Activated T-helper 17 cell treated with anti-CD3 and anti-CD28 coated beads, Interleukin-2, amount 50 U/mL, for 72 hours (primary cell): ENCODE measurements around the gene OR4E1. TPM values are rescaled to one million over a fixed set of nuclear protein-coding genes. Genes with fewer than 3 reads are reported as not detected.
"Not testable (repeated sequence)": the region's sequence is repeated elsewhere in the genome, so short reads cannot be mapped to it uniquely, and the experiment has no call there.

Experiments
- ATAC-seq: fragments of 150-1000 bp; cut with Tn5 transposase; replicated peaks from 2 replicates; pipeline ENCODE4 v1.10.0; 2021; ENCODE audit warnings: mild to moderate bottlenecking, moderate library complexity
- H3K27ac Mint-ChIP-seq: one replicate; pipeline ENCODE4 v1.8.0; 2022; ENCODE audit warnings: mixed read lengths
- H3K27me3 Mint-ChIP-seq: one replicate; pipeline ENCODE4 v1.8.0; 2022; ENCODE audit warnings: mixed read lengths
- H3K36me3 Mint-ChIP-seq: one replicate; pipeline ENCODE4 v1.8.0; 2022; ENCODE audit warnings: low read depth, mild to moderate bottlenecking, mixed read lengths
- H3K4me1 Mint-ChIP-seq: one replicate; pipeline ENCODE4 v1.8.0; 2022; ENCODE audit warnings: mixed read lengths
- H3K4me3 Mint-ChIP-seq: one replicate; pipeline ENCODE4 v1.8.0; 2022; ENCODE audit warnings: mild to moderate bottlenecking, mixed read lengths
- H3K9me3 Mint-ChIP-seq: one replicate; pipeline ENCODE4 v1.8.0; 2022; ENCODE audit warnings: mixed read lengths
- total RNA-seq, 2 donors: library from RNA; stranded (reverse); gene quantifications; one replicate each; pipeline ENCODE4 v1.2.3, GENCODE V29; 2022

OR4E1 gene
- total RNA-seq, 2 donors from 2014 or later: 0.09 to 0.71 TPM

GRCh38 chr14:21630503-21630902 is 43.1 kb downstream of the OR4E1 start:
- H3K36me3 Mint-ChIP-seq, H3K4me1 Mint-ChIP-seq, H3K9me3 Mint-ChIP-seq, ATAC-seq, H3K4me3 Mint-ChIP-seq, H3K27ac Mint-ChIP-seq: not testable (repeated sequence)
- peaks cover 13% of the 10 kb centered on the region for H3K27me3 Mint-ChIP-seq

- no peak overlapping the region for H3K27ac Mint-ChIP-seq
- H3K4me3 Mint-ChIP-seq: no peak overlapping the region
- peaks cover 19% of the 10 kb centered on the region for H3K27me3 Mint-ChIP-seq
- no peaks in the 10 kb centered on the region for H3K36me3 Mint-ChIP-seq
- no peaks in the 10 kb centered on the region for H3K9me3 Mint-ChIP-seq
- no peak for ATAC-seq
- no peaks in the 10 kb centered on the region for H3K4me1 Mint-ChIP-seq
Measured at GRCh38 chr14:21626491-21627230, 47.0 kb downstream of the OR4E1 start.

Other genes with a start within 250 kb of the OR4E1 start
- 100 to 1,000 TPM; 105 to 124 TPM for gene CHD8, start 217.7 kb downstream of the OR4E1 start, total RNA-seq
- 10 to 100 TPM; 30.6 to 69.2 TPM for gene RAB2B, start 196.9 kb downstream of the OR4E1 start, total RNA-seq
- gene TOX4, start 196.6 kb downstream of the OR4E1 start, total RNA-seq: 10 to 100 TPM; 78.5 to 81.7 TPM
- gene METTL3, start 162.5 kb downstream of the OR4E1 start, total RNA-seq: 10 to 100 TPM; 59.5 to 71.9 TPM
- gene SALL2, start 147.5 kb downstream of the OR4E1 start, total RNA-seq: 1 to 10 TPM; 1.2 to 6.0 TPM
- not detected for gene OR10G3, start 93.7 kb downstream of the OR4E1 start, total RNA-seq
- gene OR10G2, start 38.9 kb downstream of the OR4E1 start, total RNA-seq: not detected
- gene OR4E2, start 20.0 kb downstream of the OR4E1 start, total RNA-seq: not detected